Measurements from ENCODE around the gene DLG2. TPM values are rescaled to one million over a fixed set of nuclear protein-coding genes. Genes with fewer than 3 reads are reported as not detected.

The DLG2 gene
- total RNA-seq, 2 experiments from 2014 or later, result 1.7 to 2.1 TPM

DNA sequence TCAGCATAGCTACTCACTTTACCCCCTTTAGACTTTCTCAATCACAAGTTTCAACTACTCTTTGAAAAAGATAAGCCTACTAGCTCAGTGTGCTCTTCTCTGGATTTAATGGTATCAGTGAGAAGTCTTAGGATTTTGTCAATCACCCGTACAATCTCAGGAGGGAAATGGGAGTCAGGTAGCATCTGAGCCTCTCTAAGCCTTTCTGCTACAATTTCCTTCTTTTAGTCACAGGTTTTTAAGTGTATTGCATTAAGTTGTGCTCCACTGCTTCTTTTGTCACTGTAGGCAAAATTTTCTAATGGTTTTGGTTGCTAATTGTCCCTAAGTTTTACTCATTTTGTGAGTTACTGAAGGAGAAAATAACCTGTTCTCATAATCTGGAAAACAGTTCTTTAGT is 1582.4 kb downstream of the DLG2 start:
- no peaks in the 10 kb centered on the region for H3K36me3 Mint-ChIP-seq (ENCODE audit: low read depth)
- POLR2A ChIA-PET, result no interaction called here

DNA sequence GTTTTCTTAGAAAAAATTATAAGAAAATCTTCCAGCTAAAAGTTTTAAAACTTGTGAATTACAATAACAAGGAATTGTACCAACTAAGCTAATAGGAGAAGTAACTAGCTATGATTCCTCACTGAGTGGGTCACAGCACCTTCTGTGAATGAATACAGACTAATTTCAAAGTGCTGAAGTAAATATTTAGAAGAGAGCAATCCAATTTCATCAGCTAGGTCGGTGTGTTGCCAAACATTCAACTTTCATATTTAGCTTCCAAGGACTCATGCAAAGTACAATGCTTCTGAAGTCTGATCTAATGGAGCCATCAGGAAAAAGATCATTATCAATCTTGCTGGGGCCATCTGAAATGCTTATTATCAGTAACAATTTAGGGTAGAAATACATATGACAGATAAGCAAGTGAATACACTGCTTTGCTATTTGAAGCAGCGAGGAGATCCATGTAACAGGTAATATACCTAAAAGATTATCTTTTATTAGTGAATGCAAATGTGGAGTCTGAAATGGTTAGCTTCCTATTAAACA is 1590.4 kb downstream of the DLG2 start:
- Mint-ChIP-seq H3K27ac (no peak overlapping the region), H3K27me3 (no peaks in the 10 kb centered on the region), H3K4me1 (no peaks in the 10 kb centered on the region), H3K9me3 (ENCODE audit: low read depth) (peaks cover 10% of the 10 kb centered on the region), H3K4me3 (no peak overlapping the region), H3K36me3 (ENCODE audit: low read depth) (no peaks in the 10 kb centered on the region)
- POLR2A ChIA-PET, result no interaction called here
- intact Hi-C loops (cut with DNase I, micrococcal nuclease), result no loop called here
- CTCF ChIA-PET, result interaction anchor here (0.5 to 0.7 kb wide), 2 partner anchors 38 to 435 kb away, joined by 3 to 5 read pairs; no protein-coding TSS in a partner anchor
- ATAC-seq (no peak), DNase-seq (no peak)

More for the DNA sequence above, 1582.4 kb downstream of the DLG2 start:
- Mint-ChIP-seq H3K4me3 (no peak overlapping the region), H3K9me3 (ENCODE audit: low read depth) (peaks cover 10% of the 10 kb centered on the region), H3K4me1 (no peaks in the 10 kb centered on the region), H3K27me3 (no peaks in the 10 kb centered on the region), H3K27ac (no peak overlapping the region)
- intact Hi-C loops (cut with DNase I, micrococcal nuclease), result no loop called here
- DNase-seq (no peak), ATAC-seq (no peak)
- CTCF ChIA-PET, result no interaction called here

DNA sequence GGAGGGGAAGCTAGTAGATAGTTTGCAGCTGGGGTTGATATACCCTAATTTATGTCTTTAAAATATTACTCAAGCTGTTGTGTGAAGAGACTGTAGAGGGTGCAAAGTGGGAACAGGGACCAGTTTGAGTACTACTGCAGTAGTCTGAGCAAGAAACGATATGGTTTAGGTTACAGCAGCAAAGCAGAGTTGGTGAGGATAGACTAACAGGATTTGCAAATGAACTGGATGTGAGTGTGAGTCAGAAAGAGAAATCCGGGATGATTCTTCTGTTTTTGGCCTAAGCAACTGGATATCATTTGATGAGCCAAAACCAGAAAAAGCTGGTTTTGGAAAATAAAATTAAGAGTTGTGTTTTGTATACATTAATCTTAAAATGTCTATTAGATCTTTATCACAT is 1591.5 kb downstream of the DLG2 start:
- peaks cover 14% of the 10 kb centered on the region for H3K9me3 Mint-ChIP-seq (ENCODE audit: low read depth)
- intact Hi-C loops (cut with DNase I, micrococcal nuclease), result no loop called here
- no peaks in the 10 kb centered on the region for H3K4me1 Mint-ChIP-seq
- no peaks in the 10 kb centered on the region for H3K36me3 Mint-ChIP-seq (ENCODE audit: low read depth)
- H3K27me3 Mint-ChIP-seq, result no peaks in the 10 kb centered on the region
- no peak overlapping the region for H3K27ac Mint-ChIP-seq
- ChIA-PET POLR2A (no interaction called here), CTCF (interaction anchor here (0.7 kb wide), 1 partner anchor 1341 kb away, joined by 4 read pairs; no protein-coding TSS in a partner anchor)
- ATAC-seq (no peak), DNase-seq (no peak)
- no peak overlapping the region for H3K4me3 Mint-ChIP-seq

DNA sequence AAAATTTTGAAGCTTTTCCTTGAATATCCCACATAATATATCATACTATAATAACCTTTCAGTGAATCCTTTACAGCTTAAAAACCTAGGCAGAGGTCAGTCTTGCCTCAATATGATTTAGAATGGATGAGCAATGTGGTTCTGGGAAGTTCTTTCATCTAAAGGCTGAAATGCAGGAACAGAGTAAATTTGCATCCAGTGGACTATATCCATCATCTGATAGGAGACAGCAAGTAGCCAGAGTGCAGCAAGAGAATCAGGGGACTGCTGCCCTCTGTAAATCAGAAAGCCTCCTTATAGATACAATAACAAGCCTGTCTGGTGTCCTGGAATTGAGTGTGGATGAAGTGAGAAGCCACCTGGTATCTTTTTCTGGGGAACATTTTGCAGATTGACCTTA is 1592.7 kb downstream of the DLG2 start:
- intact Hi-C loops (cut with DNase I, micrococcal nuclease), result no loop called here
- ChIA-PET POLR2A (no interaction called here), CTCF (no interaction called here)
- Mint-ChIP-seq H3K27me3 (no peaks in the 10 kb centered on the region), H3K4me3 (no peak overlapping the region), H3K4me1 (no peaks in the 10 kb centered on the region), H3K27ac (no peak overlapping the region), H3K36me3 (ENCODE audit: low read depth) (no peaks in the 10 kb centered on the region), H3K9me3 (ENCODE audit: low read depth) (peaks cover 14% of the 10 kb centered on the region)
- ATAC-seq, result no peak
- no peak for DNase-seq

DNA sequence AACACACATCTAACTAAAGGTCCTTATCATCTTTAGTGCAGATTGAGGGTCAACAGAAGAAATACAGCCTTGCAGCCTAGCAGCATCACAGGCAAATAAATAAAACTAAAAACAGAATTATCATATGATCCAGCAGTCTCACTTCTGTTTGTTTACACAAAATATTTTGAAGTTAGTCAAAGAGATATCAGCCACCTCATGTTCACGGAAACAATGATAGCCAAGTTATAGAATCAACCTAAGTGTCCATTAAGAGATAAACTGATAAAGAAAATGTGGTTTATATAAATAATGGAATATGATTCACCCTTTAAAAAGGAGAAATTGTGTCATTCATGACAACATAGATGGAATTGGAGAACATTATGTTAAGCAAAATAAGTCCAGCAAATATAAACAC is 1602.9 kb downstream of the DLG2 start:
- ChIA-PET CTCF (no interaction called here), POLR2A (no interaction called here)
- Mint-ChIP-seq H3K36me3 (ENCODE audit: low read depth) (no peaks in the 10 kb centered on the region), H3K27ac (no peak overlapping the region), H3K27me3 (no peaks in the 10 kb centered on the region), H3K9me3 (ENCODE audit: low read depth) (peaks cover 4% of the 10 kb centered on the region), H3K4me3 (no peak overlapping the region), H3K4me1 (no peaks in the 10 kb centered on the region)
- intact Hi-C loops (cut with DNase I, micrococcal nuclease), result no loop called here
- ATAC-seq (no peak), DNase-seq (no peak)

DNA sequence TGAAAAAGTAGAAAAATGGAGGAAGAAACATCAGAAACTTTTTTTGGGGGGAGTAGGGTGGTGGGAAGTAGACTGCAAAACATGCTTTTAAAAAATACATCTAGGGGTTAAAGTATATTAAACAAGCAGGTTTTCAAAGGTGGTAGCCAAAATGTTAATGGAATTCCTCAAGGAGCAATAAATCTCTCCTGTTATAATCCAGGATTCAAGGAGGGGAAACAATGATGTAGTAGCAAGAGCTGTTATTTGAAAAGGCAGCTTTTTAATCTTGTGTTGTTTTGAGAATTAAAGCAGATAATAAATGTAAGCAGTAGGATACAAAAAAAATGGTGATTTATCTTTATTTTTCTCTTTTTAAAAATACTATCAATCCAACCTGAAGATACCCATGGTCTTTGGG is 1604.4 kb downstream of the DLG2 start:
- CTCF ChIA-PET, result no interaction called here
- DNase-seq (no peak), ATAC-seq (no peak)
- H3K4me3 Mint-ChIP-seq, result no peak overlapping the region
- no peaks in the 10 kb centered on the region for H3K27me3 Mint-ChIP-seq
- no peak overlapping the region for H3K27ac Mint-ChIP-seq
- POLR2A ChIA-PET, result no interaction called here
- intact Hi-C loops (cut with DNase I, micrococcal nuclease), result no loop called here
- no peaks in the 10 kb centered on the region for H3K36me3 Mint-ChIP-seq (ENCODE audit: low read depth)
- H3K4me1 Mint-ChIP-seq, result no peaks in the 10 kb centered on the region
- peaks cover 4% of the 10 kb centered on the region for H3K9me3 Mint-ChIP-seq (ENCODE audit: low read depth)

DNA sequence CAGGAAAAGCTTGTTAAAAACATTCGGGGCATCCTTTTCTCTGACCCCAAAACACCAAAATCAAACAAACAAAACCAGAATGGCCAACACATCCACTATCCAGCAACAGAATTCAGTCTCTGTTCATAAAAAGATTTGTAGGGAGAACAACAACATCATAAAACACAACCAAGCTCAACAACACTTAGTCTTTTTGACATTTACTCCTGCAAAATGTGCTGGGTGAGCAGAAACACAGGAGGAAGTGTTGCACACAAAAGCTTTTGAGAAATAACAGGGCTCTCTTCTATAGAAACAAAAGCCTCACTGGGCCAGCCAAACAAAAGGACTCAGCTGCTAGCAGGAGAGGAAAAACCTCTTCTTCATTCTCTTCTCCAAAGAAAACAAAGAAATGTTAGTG is 1604.9 kb downstream of the DLG2 start:
- H3K9me3 Mint-ChIP-seq (ENCODE audit: low read depth), result peaks cover 4% of the 10 kb centered on the region
- intact Hi-C loops (cut with DNase I, micrococcal nuclease), result no loop called here
- ATAC-seq (no peak), DNase-seq (no peak)
- no peak overlapping the region for H3K4me3 Mint-ChIP-seq
- no peaks in the 10 kb centered on the region for H3K36me3 Mint-ChIP-seq (ENCODE audit: low read depth)
- H3K27ac Mint-ChIP-seq, result no peak overlapping the region
- POLR2A ChIA-PET, result no interaction called here
- CTCF ChIA-PET, result no interaction called here
- no peaks in the 10 kb centered on the region for H3K4me1 Mint-ChIP-seq
- no peaks in the 10 kb centered on the region for H3K27me3 Mint-ChIP-seq

DNA sequence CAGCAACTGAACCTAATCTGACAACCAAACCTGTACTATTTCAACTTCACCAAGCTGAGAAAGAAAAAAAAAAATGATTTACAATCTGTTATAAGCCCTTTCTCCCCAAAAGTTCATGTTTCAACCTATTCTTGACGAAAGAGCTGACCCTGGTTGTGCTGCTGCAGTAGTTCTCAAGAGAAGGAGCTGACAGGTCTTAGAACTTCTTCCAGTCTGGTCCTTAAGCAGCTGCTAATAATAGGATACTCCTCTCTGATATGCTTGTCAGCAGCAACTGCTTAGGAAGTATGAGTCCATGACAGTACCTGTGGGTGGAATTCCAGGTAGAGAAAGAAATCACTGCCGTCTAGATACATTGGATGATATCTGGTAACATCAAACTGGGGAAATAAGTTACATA is 1605.9 kb downstream of the DLG2 start:
- Mint-ChIP-seq H3K27me3 (no peaks in the 10 kb centered on the region), H3K9me3 (ENCODE audit: low read depth) (peaks cover 4% of the 10 kb centered on the region), H3K36me3 (ENCODE audit: low read depth) (no peaks in the 10 kb centered on the region), H3K4me3 (no peak overlapping the region), H3K27ac (no peak overlapping the region), H3K4me1 (no peaks in the 10 kb centered on the region)
- intact Hi-C loops (cut with DNase I, micrococcal nuclease), result no loop called here
- DNase-seq, result no peak
- POLR2A ChIA-PET, result interaction anchor here (0.6 kb wide), 1 partner anchor 41 kb away, joined by 4 read pairs; no protein-coding TSS in a partner anchor
- CTCF ChIA-PET, result no interaction called here
- ATAC-seq, result no peak

DNA sequence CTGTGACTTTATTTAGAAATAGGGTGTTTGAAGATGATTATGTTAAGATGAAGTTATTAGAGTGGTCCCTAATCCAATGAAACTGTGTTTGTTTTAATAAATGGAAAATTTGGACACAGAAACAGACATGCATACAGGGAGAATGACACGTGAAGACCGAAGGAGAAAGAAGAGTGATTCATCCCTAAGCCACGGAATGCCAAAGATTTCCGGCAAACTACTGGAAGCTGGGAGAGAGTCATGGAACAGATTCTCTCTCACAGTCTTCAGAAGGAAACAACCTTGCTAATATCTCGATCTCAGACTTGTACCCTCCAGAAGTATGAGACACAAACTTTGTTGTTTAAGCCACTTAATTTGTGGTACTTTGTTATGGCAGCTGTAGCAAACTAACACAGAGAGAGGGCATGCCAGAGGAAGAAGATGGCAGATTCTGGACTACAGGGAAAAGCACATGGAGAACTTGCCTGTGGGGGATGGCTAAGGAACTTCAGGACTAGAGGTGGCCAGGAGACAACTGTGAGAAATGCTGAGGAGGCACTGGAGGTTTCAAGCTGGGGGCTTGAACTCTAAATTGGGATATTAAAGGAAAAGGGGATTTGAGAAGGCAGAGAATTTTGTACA is 1607.5 kb downstream of the DLG2 start:
- DNase-seq (no peak), ATAC-seq (no peak)
- ChIA-PET POLR2A (no interaction called here), CTCF (no interaction called here)
- no peaks in the 10 kb centered on the region for H3K4me1 Mint-ChIP-seq
- peaks cover 4% of the 10 kb centered on the region for H3K9me3 Mint-ChIP-seq (ENCODE audit: low read depth)
- H3K27me3 Mint-ChIP-seq, result no peaks in the 10 kb centered on the region
- no peak overlapping the region for H3K27ac Mint-ChIP-seq
- intact Hi-C loops (cut with DNase I, micrococcal nuclease), result no loop called here
- H3K4me3 Mint-ChIP-seq, result no peak overlapping the region
- H3K36me3 Mint-ChIP-seq (ENCODE audit: low read depth), result no peaks in the 10 kb centered on the region

DNA sequence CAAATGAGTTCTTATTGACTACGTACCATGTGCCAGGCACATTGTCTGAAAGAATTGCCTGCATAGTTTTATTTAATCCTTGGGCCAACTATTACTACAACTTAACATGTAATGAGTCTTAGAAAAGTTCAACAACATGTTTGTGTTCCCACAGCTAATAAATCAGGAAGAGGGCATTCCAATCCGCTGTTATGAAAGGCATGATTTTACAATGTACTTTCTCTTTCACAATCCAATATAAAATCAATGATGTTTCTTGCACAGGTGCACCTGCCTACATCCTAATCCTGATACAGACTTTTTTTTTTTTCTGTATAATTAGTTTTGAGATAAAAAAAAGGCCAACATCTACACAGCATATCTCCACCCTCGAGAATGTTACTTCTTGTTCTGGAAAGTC is 1612.6 kb downstream of the DLG2 start:
- CTCF ChIA-PET, result no interaction called here
- Mint-ChIP-seq H3K36me3 (ENCODE audit: low read depth) (no peaks in the 10 kb centered on the region), H3K4me1 (no peaks in the 10 kb centered on the region), H3K9me3 (ENCODE audit: low read depth) (no peaks in the 10 kb centered on the region), H3K27ac (no peak overlapping the region), H3K27me3 (no peaks in the 10 kb centered on the region), H3K4me3 (no peak overlapping the region)
- intact Hi-C loops (cut with DNase I, micrococcal nuclease), result no loop called here
- POLR2A ChIA-PET, result no interaction called here
- DNase-seq, result no peak
- no peak for ATAC-seq

DNA sequence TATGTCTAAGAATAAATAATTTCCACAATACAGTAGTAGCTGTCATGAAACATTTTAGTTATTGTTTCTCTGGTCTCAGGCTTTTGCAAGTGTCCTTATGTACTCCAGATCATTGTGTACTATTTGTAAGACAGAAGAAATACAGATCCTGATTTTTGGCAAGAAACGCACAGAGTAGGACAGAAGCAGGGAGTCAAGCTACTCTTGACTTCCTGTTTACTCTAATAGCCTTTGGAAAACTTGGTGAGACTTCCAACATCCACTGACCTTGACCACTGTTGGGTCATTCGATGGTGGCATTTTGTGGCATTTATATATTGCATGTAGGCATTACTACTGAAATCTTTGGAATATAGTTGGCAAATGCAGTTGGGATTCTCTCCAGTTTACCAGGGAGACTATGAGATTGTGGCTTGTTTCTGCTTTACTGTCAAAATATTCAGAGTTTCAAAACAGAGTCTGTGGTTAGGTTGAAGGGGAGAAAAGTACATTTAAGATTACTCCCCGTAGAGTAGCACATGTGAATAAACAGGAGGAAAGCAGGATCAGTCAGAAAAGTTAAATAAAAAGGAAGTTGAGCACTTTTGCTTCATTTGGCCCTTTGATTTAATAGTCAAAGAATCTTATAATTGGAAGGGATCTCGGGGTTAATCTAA is 1614.8 kb downstream of the DLG2 start:
- CTCF ChIA-PET, result no interaction called here
- no peaks in the 10 kb centered on the region for H3K27me3 Mint-ChIP-seq
- no peaks in the 10 kb centered on the region for H3K4me1 Mint-ChIP-seq
- DNase-seq (no peak), ATAC-seq (no peak)
- intact Hi-C loops (cut with DNase I, micrococcal nuclease), result no loop called here
- H3K4me3 Mint-ChIP-seq, result no peak overlapping the region
- no peak overlapping the region for H3K27ac Mint-ChIP-seq
- POLR2A ChIA-PET, result no interaction called here
- H3K9me3 Mint-ChIP-seq (ENCODE audit: low read depth), result no peaks in the 10 kb centered on the region
- no peaks in the 10 kb centered on the region for H3K36me3 Mint-ChIP-seq (ENCODE audit: low read depth)

DNA sequence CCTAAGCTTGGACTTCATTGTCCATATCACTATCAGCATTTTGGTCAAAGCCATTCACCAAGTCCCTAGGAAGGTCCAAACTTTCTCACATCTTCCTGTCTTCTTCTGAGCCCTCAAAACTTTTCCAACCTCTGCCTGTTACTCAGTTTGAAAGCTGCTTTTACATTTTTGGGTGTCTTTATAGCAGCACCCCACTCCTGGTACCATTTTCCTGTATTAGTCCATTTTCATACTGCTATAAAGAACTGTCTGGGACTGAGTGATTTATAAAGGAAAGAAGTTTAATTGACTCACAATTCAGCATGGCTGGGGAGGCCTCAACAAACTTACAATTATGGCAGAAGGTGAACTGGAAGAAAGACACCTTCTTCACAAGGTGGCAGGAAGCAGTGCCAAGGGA is 1624.0 kb downstream of the DLG2 start:
- peaks cover 1% of the 10 kb centered on the region for H3K36me3 Mint-ChIP-seq (ENCODE audit: low read depth)
- no peaks in the 10 kb centered on the region for H3K4me1 Mint-ChIP-seq
- H3K27ac Mint-ChIP-seq, result no peak overlapping the region
- POLR2A ChIA-PET, result no interaction called here
- DNase-seq (no peak), ATAC-seq (no peak)
- intact Hi-C loops (cut with DNase I, micrococcal nuclease), result no loop called here
- peaks cover 31% of the 10 kb centered on the region for H3K9me3 Mint-ChIP-seq (ENCODE audit: low read depth)
- H3K27me3 Mint-ChIP-seq, result no peaks in the 10 kb centered on the region
- CTCF ChIA-PET, result no interaction called here
- H3K4me3 Mint-ChIP-seq, result no peak overlapping the region
